Upper lobe of left lung (tissue), 4 donors: ENCODE results near the gene GLP1R.

Source experiments
- CTCF ChIP-seq, 6 experiments: fragments of 450-650 bp in 4 of 6; fragments of 200-600 bp in 2 of 6; sonication (generic) in 2 of 6; IDR thresholded peaks; one replicate each; pipeline ENCODE4 v1.5.1; 2016 to 2019; ENCODE audit warnings: antibody characterized with exemption in 6 of 6
- EP300 ChIP-seq, 4 donors: sonication (generic); formaldehyde crosslinking; IDR thresholded peaks; one replicate each; pipeline ENCODE4 v1.5.1; 2017; ENCODE audit warnings: antibody characterized with exemption in 4 of 4, control low read depth in 2 of 4
- POLR2A ChIP-seq, 4 donors: fragments of 450-650 bp; IDR thresholded peaks; one replicate each; pipeline ENCODE4 v1.5.1; 2016 to 2017; ENCODE audit warnings: antibody characterized with exemption in 4 of 4, mild to moderate bottlenecking in 2 of 4

GRCh38 chr6:39009476-39009875 is 39.1 kb upstream of the GLP1R start:
- TF ChIP-seq CTCF (IDR thresholded peaks at IDR 0.05) (no peak), EP300 (IDR thresholded peaks at IDR 0.05) (no peak), POLR2A (IDR thresholded peaks at IDR 0.05) (no peak)
